Left ventricle myocardium inferior (tissue), 1 donor: Measurements from ENCODE around the gene DAD1. TPM values are rescaled to one million over a fixed set of nuclear protein-coding genes. Genes with fewer than 3 reads are reported as not detected.

Source experiments
- DNase-seq: peaks from one replicate; pipeline ENCODE4 v3.0.0-alpha.2; 2020
- H3K27ac ChIP-seq: fragments of 200-600 bp; replicated peaks from 2 replicates; pipeline ENCODE4 v1.8.0; 2021
- H3K27me3 ChIP-seq: fragments of 200-600 bp; 2 replicates; pipeline ENCODE4 v1.8.0; 2021; ENCODE audit warnings: low read depth
- H3K36me3 ChIP-seq: fragments of 200-600 bp; 2 replicates; pipeline ENCODE4 v1.8.0; 2021
- H3K4me1 ChIP-seq: fragments of 200-600 bp; 2 replicates; pipeline ENCODE4 v1.8.0; 2021
- H3K4me3 ChIP-seq: fragments of 200-600 bp; 2 replicates; pipeline ENCODE4 v1.8.0; 2021; ENCODE audit warnings: mild to moderate bottlenecking, moderate library complexity
- H3K9me3 ChIP-seq: fragments of 200-600 bp; replicated peaks from 2 replicates; pipeline ENCODE4 v1.8.0; 2021
- intact Hi-C: fragments of 100-400 bp; cut with micrococcal nuclease; formaldehyde crosslinking; loops from one replicate; pipeline ENCODE4 v1.11.0; 2022
- total RNA-seq: library from RNA; stranded (reverse); fragmentation: NEBNext Ultra II Directional; extraction: Animal tissue kit (Norgen Biotek cat#: 25700); gene quantifications from one replicate; pipeline ENCODE4 v1.2.1, GENCODE V29; 2021
- TF ChIP-seq, protein P1 (sequence below): fragments of 200-600 bp; IDR thresholded peaks from 2 replicates; pipeline ENCODE4 v1.8.0; 2021; ENCODE audit warnings: antibody characterized with exemption, mild to moderate bottlenecking, borderline replicate concordance
- donor health status: DM: no; HTN: yes; CAD: no; lungs with severe emphysema.

DAD1 gene
- total RNA-seq, 1 donor from 2014 or later = 118 TPM

GRCh38 chr14:22572562-22573058 lies 16.4 kb downstream of the DAD1 start:
- intact Hi-C loops = loop anchor here (10.0 kb wide), 1 partner anchor 72 kb away; the partner anchor contains the start of gene OR6J1
- TF ChIP-seq, protein P1, sequence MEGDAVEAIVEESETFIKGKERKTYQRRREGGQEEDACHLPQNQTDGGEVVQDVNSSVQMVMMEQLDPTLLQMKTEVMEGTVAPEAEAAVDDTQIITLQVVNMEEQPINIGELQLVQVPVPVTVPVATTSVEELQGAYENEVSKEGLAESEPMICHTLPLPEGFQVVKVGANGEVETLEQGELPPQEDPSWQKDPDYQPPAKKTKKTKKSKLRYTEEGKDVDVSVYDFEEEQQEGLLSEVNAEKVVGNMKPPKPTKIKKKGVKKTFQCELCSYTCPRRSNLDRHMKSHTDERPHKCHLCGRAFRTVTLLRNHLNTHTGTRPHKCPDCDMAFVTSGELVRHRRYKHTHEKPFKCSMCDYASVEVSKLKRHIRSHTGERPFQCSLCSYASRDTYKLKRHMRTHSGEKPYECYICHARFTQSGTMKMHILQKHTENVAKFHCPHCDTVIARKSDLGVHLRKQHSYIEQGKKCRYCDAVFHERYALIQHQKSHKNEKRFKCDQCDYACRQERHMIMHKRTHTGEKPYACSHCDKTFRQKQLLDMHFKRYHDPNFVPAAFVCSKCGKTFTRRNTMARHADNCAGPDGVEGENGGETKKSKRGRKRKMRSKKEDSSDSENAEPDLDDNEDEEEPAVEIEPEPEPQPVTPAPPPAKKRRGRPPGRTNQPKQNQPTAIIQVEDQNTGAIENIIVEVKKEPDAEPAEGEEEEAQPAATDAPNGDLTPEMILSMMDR = no peak
- H3K27ac ChIP-seq = no peak overlapping the region
- H3K27me3 ChIP-seq = no peaks in the 10 kb centered on the region
- no peak overlapping the region for H3K4me3 ChIP-seq
- no peaks in the 10 kb centered on the region for H3K9me3 ChIP-seq
- no peak for DNase-seq
- peaks cover 14% of the 10 kb centered on the region for H3K4me1 ChIP-seq
- H3K36me3 ChIP-seq = peaks cover 61% of the 10 kb centered on the region

DNA sequence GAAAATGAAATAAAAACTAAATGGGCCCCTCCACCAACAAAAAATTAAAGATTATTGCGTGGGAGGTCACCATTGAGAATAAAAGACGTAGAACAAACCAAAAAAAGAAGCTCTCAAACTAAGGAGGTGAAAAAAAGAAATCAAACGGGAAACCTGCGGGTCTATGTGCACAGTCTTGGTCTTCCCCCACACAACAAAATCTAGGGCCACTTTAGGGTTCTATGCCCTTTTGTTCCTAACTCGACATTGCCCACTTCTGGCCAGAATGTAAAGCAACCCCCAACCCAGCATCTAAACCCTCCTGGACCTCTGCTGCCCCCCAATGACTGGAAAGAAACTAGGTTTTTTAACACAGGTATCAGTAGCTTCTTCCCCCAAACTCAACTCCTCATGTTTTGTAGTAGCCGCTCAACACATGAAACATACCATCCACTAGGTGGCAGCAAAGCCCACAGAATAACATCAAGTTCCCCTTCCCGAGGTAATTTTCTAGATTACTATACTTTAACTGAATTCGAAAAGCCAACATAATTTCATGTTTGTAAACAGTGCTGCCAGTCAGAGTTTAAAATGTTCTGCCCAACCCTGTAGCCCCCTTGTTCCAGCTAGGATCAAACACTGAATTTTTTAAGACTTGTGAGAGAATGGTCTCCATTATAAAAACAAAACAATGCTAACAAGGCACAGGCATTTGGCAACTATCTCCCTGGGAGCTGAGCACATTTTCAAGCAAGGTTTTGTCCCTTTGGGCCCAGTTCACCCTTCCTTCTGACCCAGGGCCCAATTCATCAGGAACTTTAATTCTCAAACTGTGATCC lies 18.7 kb downstream of the DAD1 start:
- peak overlapping the region; percentile 30 for H3K27ac ChIP-seq
- H3K4me3 ChIP-seq = no peak overlapping the region
- TF ChIP-seq, protein P1 = peak; percentile 86
- peaks cover 59% of the 10 kb centered on the region for H3K36me3 ChIP-seq
- no peaks in the 10 kb centered on the region for H3K27me3 ChIP-seq
- DNase-seq = no peak
- intact Hi-C loops = loop anchor here (10.0 kb wide), 1 partner anchor 74 kb away; the partner anchor contains the start of gene OR6J1
- H3K9me3 ChIP-seq = no peaks in the 10 kb centered on the region
- peaks cover 26% of the 10 kb centered on the region for H3K4me1 ChIP-seq

- Histone ChIP-seq H3K27ac (no peak overlapping the region), H3K36me3 (peaks cover 57% of the 10 kb centered on the region), H3K9me3 (no peaks in the 10 kb centered on the region), H3K27me3 (no peaks in the 10 kb centered on the region), H3K4me1 (peaks cover 32% of the 10 kb centered on the region), H3K4me3 (no peak overlapping the region)
- TF ChIP-seq, protein P1 = no peak
- intact Hi-C loops = loop anchor here (10.0 kb wide), 2 partner anchors 75 to 285 kb away; partner anchors contain the start of gene OR6J1
- DNase-seq = no peak
These were observed 19.3 kb downstream of the DAD1 start for GRCh38 chr14:22569737-22570131.

DNA sequence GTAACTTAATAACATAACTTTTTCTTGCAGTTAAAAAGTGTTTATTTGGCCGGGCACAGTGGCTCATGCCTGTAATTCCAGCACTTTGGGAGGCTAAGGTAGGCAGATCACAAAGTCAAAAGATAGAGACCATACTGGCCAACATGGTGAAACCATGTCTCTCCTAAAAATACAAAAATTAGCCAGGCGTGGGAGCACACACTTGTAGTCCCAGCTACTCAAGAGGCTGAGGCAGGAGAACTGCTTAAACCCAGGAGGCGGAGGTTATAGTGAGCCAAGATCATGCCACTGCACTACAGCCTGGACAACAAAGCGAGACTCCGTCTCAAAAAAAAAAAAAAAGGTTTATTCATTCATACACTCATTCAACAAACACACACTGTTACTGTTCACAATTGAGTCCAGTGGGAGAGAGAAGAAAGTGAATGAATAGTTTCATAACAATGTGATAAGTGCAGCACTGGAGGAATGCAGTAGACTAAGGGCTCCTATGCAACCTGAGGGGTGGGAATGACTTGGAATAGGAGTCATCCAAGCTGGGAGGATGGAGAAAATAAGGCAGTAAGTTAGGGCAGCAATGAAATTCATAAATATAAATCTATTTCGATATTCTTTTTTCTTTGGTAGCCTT lies 19.8 kb downstream of the DAD1 start:
- Histone ChIP-seq H3K4me1 (peaks cover 37% of the 10 kb centered on the region), H3K27me3 (no peaks in the 10 kb centered on the region), H3K4me3 (no peak overlapping the region), H3K9me3 (no peaks in the 10 kb centered on the region), H3K36me3 (peaks cover 57% of the 10 kb centered on the region), H3K27ac (no peak overlapping the region)
- intact Hi-C loops = loop anchor here (10.0 kb wide), 1 partner anchor 286 kb away; no protein-coding TSS in a partner anchor
- DNase-seq = no peak
- TF ChIP-seq, protein P1 = no peak

GRCh38 chr14:22567437-22567836 lies 21.6 kb downstream of the DAD1 start:
- peaks cover 45% of the 10 kb centered on the region for H3K4me1 ChIP-seq
- H3K4me3 ChIP-seq = no peak overlapping the region
- H3K36me3 ChIP-seq = peaks cover 49% of the 10 kb centered on the region
- intact Hi-C loops = loop anchor here (10.0 kb wide), 1 partner anchor 287 kb away; no protein-coding TSS in a partner anchor
- no peaks in the 10 kb centered on the region for H3K9me3 ChIP-seq
- peak overlapping the region; percentile 4 for H3K27ac ChIP-seq
- DNase-seq = no peak
- TF ChIP-seq, protein P1 = no peak
- H3K27me3 ChIP-seq = no peaks in the 10 kb centered on the region
